Ovary (tissue), 10 donors: ENCODE data around the gene VPS51. TPM values are rescaled to one million over a fixed set of nuclear protein-coding genes. Genes with fewer than 3 reads are reported as not detected.

Experiments
- DNase-seq, 5 donors: peaks; one replicate each; pipeline ENCODE4 v3.0.0-alpha.2; 2019 to 2020
- H3K27ac ChIP-seq, 2 donors: fragments of 200-600 bp; one replicate each; pipeline versions ENCODE4 v1.5.1 to v1.8.0; 2019 to 2022
- H3K27me3 ChIP-seq: fragments of 200-600 bp; one replicate; pipeline ENCODE4 v1.8.0; 2022
- H3K36me3 ChIP-seq: fragments of 200-600 bp; sonication (generic); one replicate; pipeline ENCODE4 v1.5.1; 2019
- H3K4me1 ChIP-seq: one replicate; pipeline ENCODE4 v1.8.1; 2013; ENCODE audit warnings: mild to moderate bottlenecking, moderate library complexity; ENCODE audit not compliant: insufficient read depth
- H3K4me3 ChIP-seq: fragments of 200-600 bp; sonication (generic); one replicate; pipeline ENCODE4 v1.5.1; 2017
- H3K9me3 ChIP-seq, 2 donors: fragments of 200-600 bp in 1 of 2; sonication (generic) in 1 of 2; one replicate each; pipeline versions ENCODE4 v1.5.1 to v1.8.1; 2013 to 2019; ENCODE audit warnings: mild to moderate bottlenecking in 1 of 2, moderate library complexity in 1 of 2
- EP300 ChIP-seq: sonication (generic); formaldehyde crosslinking; IDR thresholded peaks from one replicate; pipeline ENCODE4 v1.6.1; 2017; ENCODE audit warnings: antibody characterized with exemption
- POLR2A ChIP-seq: fragments of 450-650 bp; IDR thresholded peaks from one replicate; pipeline ENCODE4 v1.6.1; 2017; ENCODE audit warnings: antibody characterized with exemption, mild to moderate bottlenecking, moderate library complexity
- WGBS, 3 donors: extraction: QIAGEN DNeasy Blood & Tissue Kit in 1 of 3; methylation state at CpG; one replicate each; pipeline versions ENCODE4 v1.1.5 to v1.1.7; 2013 to 2017; 5-methylcytosine and 5-hydroxymethylcytosine counted together
- intact Hi-C, 4 donors: fragments of 100-400 bp; cut with DNase I; formaldehyde crosslinking; loops; one replicate each; pipeline versions ENCODE4 v1.11.0 to v1.15.1; 2022 to 2023
- long read RNA-seq, 3 donors: library from polyadenylated mRNA in 2 of 3; unstranded in 2 of 3; transcript quantifications; one replicate each; pipeline ENCODE4 v2.0.0 and lab custom pipeline, GENCODE V29; 2021 to 2026
- polyA plus RNA-seq, 2 donors: library from polyadenylated mRNA; stranded (reverse); fragments of 200-250 nt in 1 of 2; fragments of 350-450 nt in 1 of 2; fragmentation: Illumina TruSeq in 1 of 2; extraction: RNeasy Lipid Tissue Mini Kit (QIAGEN cat#74804) in 1 of 2; gene quantifications; one replicate each; pipeline ENCODE4 v1.2.3, GENCODE V29; 2013 to 2014
- total RNA-seq, 7 donors: library from RNA; depleted of rRNA in 2 of 7; stranded (reverse); fragments of >200 nt in 2 of 7; fragmentation: NEBNext Ultra II Directional in 3 of 7; extraction: Animal tissue kit (Norgen Biotek cat#: 25700) in 3 of 7; gene quantifications; one replicate each; pipeline versions ENCODE4 v1.1.0 to v1.2.4, GENCODE V29; 2016 to 2023
- TF ChIP-seq, protein P1 (sequence below), 3 donors: fragments of 450-650 bp in 2 of 3; fragments of 200-600 bp in 1 of 3; IDR thresholded peaks; one replicate each; pipeline versions ENCODE4 v1.5.1 to v1.8.0; 2016 to 2022; ENCODE audit warnings: antibody characterized with exemption in 3 of 3, mild to moderate bottlenecking in 1 of 3
- donor health status: DM: no; HTN: no; CAD: no; lungs with moderate emphysema.
- donor health status: DM: no; HTN: no; CAD: no.
- donor health status: Bipolar disorder and iron deficiency.
- donor health status: DM: yes; HTN: yes; CAD: no.
- donor health status: DM: no; HTN: no; CAD: no.
- donor health status: DM: yes; HTN: yes; CAD: no.

VPS51 gene
- total RNA-seq (100 to 1,000 TPM; 149 to 543 (median 231) TPM), polyA plus RNA-seq (100 to 1,000 TPM in 1 of 2 donors, 10 to 100 TPM in 1; 51.1 to 221 TPM)
- long read RNA-seq, donor 1, transcript VPS51-201 (10 exons, 2,714 nt) = major isoform, 894 of 1,189 reads
- long read RNA-seq, donor 1, partial matches to known transcripts = 162 of 1,189 reads
- long read RNA-seq, donor 1, other reads (novel, unspliced or antisense) = 128 of 1,189 reads
- long read RNA-seq, donor 2, transcript VPS51-201 (10 exons, 2,714 nt) = major isoform, 20 of 48 reads
- long read RNA-seq, donor 2, partial matches to known transcripts = 28 of 48 reads
- long read RNA-seq, donor 2, other reads (novel, unspliced or antisense) = 0 of 48 reads
- long read RNA-seq, donor 3, transcript VPS51-201 (10 exons, 2,714 nt) = major isoform, 273 of 422 reads
- long read RNA-seq, donor 3, partial matches to known transcripts = 106 of 422 reads
- long read RNA-seq, donor 3, other reads (novel, unspliced or antisense) = 42 of 422 reads

DNA sequence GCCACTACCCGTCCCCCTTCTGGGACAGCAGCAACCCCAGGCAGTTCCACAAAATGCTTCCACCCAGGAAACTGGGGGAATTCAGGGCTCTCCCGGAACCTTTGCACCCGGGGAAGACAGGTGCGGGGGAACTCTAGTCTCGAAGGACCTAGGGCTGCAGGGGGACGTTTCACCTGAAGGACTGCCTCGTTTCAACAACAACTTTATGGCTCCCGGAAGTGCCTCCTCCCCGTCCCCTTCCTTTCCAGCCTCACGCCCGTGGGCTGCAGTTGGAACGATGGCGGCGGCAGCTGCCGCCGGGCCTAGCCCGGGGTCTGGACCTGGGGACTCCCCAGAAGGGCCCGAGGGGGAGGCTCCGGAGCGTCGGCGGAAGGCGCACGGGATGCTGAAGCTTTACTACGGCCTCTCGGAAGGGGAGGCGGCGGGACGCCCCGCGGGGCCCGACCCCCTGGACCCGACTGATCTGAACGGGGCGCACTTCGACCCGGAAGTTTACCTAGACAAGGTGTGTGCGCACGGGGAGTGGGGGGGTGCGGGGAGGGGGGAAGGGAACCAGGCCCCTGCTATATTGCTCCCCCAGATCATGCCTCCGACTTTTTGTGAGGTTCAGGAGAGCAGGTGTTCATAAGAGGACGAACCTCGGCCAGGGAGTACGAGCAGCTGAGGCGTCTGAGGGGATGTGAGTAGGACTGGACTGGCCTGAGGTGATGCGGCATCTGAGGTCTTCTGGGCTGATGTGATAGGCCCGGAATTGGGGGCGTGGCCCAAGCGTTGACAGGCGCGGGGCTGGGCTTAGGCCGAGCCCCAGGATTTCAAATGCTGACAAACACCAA, at the start of gene VPS51:
VPS51 (plus strand) TSS at position 241 of the 833 bp plus-strand sequence; CDS start at position 278, 37 bp downstream.
- Histone ChIP-seq H3K27me3 (no peaks in the 10 kb centered on the region), H3K36me3 (no peaks in the 10 kb centered on the region), H3K9me3 (no peaks in the 10 kb centered on the region), H3K4me3 (peak within 1 kb of the TSS; percentile 91), H3K4me1 (peaks cover 8% of the 10 kb centered on the region), H3K27ac (peak within 1 kb of the TSS; percentile 60 to 86)
- intact Hi-C loops = loop anchor here in 2 of 4 donors (5.0 kb wide), 3 partner anchors 69 to 84 kb away; partner anchors contain the start of genes ARL2 (in 1 of the 2) and SNX15 (in 1 of the 2)
- peak; percentile 84 to 90 (median 88) for DNase-seq
- WGBS, 3 donors = 0% methylated on average over 48 to 52 of the region's 52 CpGs
- TF ChIP-seq POLR2A = peak; percentile 78
- TF ChIP-seq, protein P1, sequence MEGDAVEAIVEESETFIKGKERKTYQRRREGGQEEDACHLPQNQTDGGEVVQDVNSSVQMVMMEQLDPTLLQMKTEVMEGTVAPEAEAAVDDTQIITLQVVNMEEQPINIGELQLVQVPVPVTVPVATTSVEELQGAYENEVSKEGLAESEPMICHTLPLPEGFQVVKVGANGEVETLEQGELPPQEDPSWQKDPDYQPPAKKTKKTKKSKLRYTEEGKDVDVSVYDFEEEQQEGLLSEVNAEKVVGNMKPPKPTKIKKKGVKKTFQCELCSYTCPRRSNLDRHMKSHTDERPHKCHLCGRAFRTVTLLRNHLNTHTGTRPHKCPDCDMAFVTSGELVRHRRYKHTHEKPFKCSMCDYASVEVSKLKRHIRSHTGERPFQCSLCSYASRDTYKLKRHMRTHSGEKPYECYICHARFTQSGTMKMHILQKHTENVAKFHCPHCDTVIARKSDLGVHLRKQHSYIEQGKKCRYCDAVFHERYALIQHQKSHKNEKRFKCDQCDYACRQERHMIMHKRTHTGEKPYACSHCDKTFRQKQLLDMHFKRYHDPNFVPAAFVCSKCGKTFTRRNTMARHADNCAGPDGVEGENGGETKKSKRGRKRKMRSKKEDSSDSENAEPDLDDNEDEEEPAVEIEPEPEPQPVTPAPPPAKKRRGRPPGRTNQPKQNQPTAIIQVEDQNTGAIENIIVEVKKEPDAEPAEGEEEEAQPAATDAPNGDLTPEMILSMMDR (IDR thresholded peaks at IDR 0.05) = peak in 1 of 3 donors; percentile 50
- no peak for TF ChIP-seq EP300

DNA sequence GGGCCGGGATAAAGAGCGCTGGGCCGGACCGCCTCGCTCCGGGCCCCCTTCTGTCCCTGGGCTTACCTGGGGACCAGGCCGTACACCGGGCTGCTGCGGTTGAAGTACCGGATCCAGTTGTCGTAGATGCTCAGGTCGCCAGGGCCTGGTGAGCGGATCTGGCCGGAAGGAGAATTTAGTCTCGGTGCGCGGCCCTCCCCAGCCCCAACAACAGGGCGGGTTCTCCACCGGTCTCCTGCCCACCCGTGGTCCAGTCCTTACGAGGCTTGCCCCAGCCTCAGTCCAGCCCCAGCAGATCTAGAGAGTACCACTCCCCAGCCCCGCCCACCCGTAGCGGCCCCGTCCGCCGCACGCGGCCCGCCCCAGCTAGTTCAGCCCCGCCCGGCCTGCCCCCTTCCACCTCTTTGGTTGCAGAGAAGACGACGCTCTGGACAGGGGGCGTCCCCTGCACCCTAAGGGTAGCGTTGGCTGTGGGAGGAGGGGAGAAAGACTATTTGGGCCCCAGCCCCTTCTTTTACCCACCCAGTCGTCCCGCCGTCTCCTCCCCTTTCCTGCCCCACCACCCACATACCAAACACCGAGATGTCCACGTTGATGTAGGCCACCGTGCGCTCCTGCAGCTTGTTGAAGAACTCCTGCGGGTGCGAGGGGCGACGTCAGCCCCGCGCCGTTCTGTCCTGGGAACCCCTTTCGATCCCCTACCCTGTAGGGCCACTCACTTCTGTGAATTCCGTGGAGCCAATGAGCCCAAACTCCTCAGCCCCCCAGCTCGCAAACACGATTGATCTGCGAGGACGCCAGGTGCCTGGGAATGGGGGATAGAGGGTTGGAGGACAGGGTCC, 48.2 kb upstream of the VPS51 start:
- H3K27ac ChIP-seq = peak overlapping the region; percentile 11 to 23
- no peaks in the 10 kb centered on the region for H3K27me3 ChIP-seq
- 5 to 14% (median 8%) methylated on average over 26 to 56 of the region's 56 CpGs for WGBS, 3 donors
- TF ChIP-seq EP300 = no peak
- TF ChIP-seq, protein P1 (IDR thresholded peaks at IDR 0.05) = no peak
- no peak for TF ChIP-seq POLR2A
- no peaks in the 10 kb centered on the region for H3K9me3 ChIP-seq
- peak overlapping the region; percentile 52 for H3K4me3 ChIP-seq
- H3K4me1 ChIP-seq = peaks cover 8% of the 10 kb centered on the region
- no peaks in the 10 kb centered on the region for H3K36me3 ChIP-seq
- DNase-seq = peak in 3 of 5 donors; percentile 46 to 56 (median 48)
- intact Hi-C loops = no loop called here

DNA sequence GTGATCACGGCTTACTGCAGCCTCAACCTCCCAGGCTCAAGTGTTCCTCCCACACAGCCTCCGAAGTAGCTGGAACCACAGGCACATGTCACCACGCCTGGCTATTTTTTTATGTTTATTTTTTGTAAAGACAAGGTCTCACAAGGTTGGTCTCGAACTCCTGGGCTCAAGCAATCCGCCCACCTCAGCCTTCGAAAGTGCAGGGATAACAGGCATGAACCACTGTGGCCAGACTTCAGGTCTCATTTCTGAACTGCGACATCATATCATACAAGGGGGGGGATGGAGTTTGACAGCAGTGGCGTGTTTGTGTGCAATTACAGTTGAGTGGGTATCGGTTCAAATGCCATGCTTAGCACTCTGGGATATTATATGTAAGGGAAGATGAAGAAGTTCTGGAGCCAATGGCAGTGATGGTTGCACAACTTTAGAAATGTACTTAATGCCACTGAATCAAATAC, 44.6 kb upstream of the VPS51 start:
- TF ChIP-seq, protein P1 (IDR thresholded peaks at IDR 0.05) = no peak
- no peak for TF ChIP-seq POLR2A
- TF ChIP-seq EP300 = no peak
- no peaks in the 10 kb centered on the region for H3K9me3 ChIP-seq
- DNase-seq = no peak
- H3K4me1 ChIP-seq = peaks cover 6% of the 10 kb centered on the region
- H3K27ac ChIP-seq = no peak overlapping the region
- no peak overlapping the region for H3K4me3 ChIP-seq
- no peaks in the 10 kb centered on the region for H3K36me3 ChIP-seq
- WGBS, 3 donors = 61 to 68% (median 67%) methylated on average over 9 of the region's 9 CpGs
- intact Hi-C loops = no loop called here
- H3K27me3 ChIP-seq = no peaks in the 10 kb centered on the region
